ENCODE results near the gene ZDHHC12.
A peak's percentile ranks its signal among the peaks of the same experiment; 100 is the strongest.
"Not testable (repeated sequence)": the region's sequence is repeated elsewhere in the genome, so short reads cannot be mapped to it uniquely, and the experiment has no call there.

Gene ZDHHC12

GRCh38 chr9:128706671-128707381 is 17.1 kb downstream of the ZDHHC12 start:
- no peak for DNase-seq

GRCh38 chr9:128706045-128706444 is 17.9 kb downstream of the ZDHHC12 start:
- no peak for DNase-seq

GRCh38 chr9:128705051-128705965 is 18.6 kb downstream of the ZDHHC12 start:
- no peak for DNase-seq

- no peak for DNase-seq
Measured at GRCh38 chr9:128704356-128704670, 19.6 kb downstream of the ZDHHC12 start.

GRCh38 chr9:128703616-128704355 is 20.1 kb downstream of the ZDHHC12 start:
- DNase-seq: no peak

GRCh38 chr9:128702949-128703615 is 20.8 kb downstream of the ZDHHC12 start:
- DNase-seq: peak; percentile 14

- peak; percentile 77 for DNase-seq
Measured at GRCh38 chr9:128702445-128702948, 21.4 kb downstream of the ZDHHC12 start, which contains the start of gene PKN3. PKN3 (plus strand) TSS chr9:128702503; CDS start chr9:128702916, 413 bp downstream.

- no peak for DNase-seq
Measured at GRCh38 chr9:128701227-128701854, 22.6 kb downstream of the ZDHHC12 start.

- DNase-seq: not testable (repeated sequence)
Measured at GRCh38 chr9:128699096-128699795, 24.7 kb downstream of the ZDHHC12 start.

- DNase-seq: no peak
Measured at GRCh38 chr9:128696923-128697707, 26.8 kb downstream of the ZDHHC12 start.

- DNase-seq: no peak
Measured at GRCh38 chr9:128694344-128694743, 29.6 kb downstream of the ZDHHC12 start.

- not testable (repeated sequence) for DNase-seq
Measured at GRCh38 chr9:128693738-128694137, 30.2 kb downstream of the ZDHHC12 start.

GRCh38 chr9:128690684-128691034 is 33.3 kb downstream of the ZDHHC12 start:
- DNase-seq: no peak

- peak; percentile 59 for DNase-seq
Measured at GRCh38 chr9:128689820-128690683, 33.9 kb downstream of the ZDHHC12 start.

GRCh38 chr9:128689293-128689774 is 34.6 kb downstream of the ZDHHC12 start:
- DNase-seq: no peak

- peak; percentile 96 for DNase-seq
Measured at GRCh38 chr9:128688501-128689292, 35.2 kb downstream of the ZDHHC12 start, which contains the start of gene SET. SET (plus strand) TSS chr9:128689222; CDS start chr9:128689583, 361 bp downstream.

- DNase-seq: no peak
Measured at GRCh38 chr9:128687453-128687852, 36.5 kb downstream of the ZDHHC12 start.

Data from fibroblast of skin of abdomen (primary cell).